DOHH2 (cell line): ENCODE data around the gene PLPPR1.

Experiments used
- H3F3A ChIP-seq: fragments of 200-600 bp; sonication (generic), shearing (Covaris generic); 2 replicates; pipeline ENCODE4 v1.6.0; 2016; ENCODE audit warnings: antibody characterized with exemption, mild to moderate bottlenecking; ENCODE audit not compliant: control insufficient read depth, insufficient read depth
- H3K27ac ChIP-seq: fragments of 200-600 bp; sonication (generic); 2 replicates; pipeline ENCODE4 v1.5.1; 2014; ENCODE audit warnings: low read depth, mild to moderate bottlenecking, low read length, moderate library complexity
- H3K27me3 ChIP-seq: fragments of 200-600 bp; sonication (generic); 2 replicates; pipeline ENCODE4 v1.6.1; 2014; ENCODE audit warnings: mild to moderate bottlenecking, low read length, mixed read lengths; ENCODE audit not compliant: control insufficient read depth
- H3K36me3 ChIP-seq: fragments of 200-600 bp; sonication (generic); 2 replicates; pipeline ENCODE4 v1.6.1; 2014; ENCODE audit warnings: mild to moderate bottlenecking, low read length, moderate library complexity, mixed read lengths; ENCODE audit not compliant: control insufficient read depth
- H3K4me1 ChIP-seq: fragments of 200-600 bp; sonication (generic); 2 replicates; pipeline ENCODE4 v1.6.1; 2014; ENCODE audit warnings: mild to moderate bottlenecking, low read length, mixed read lengths; ENCODE audit not compliant: control insufficient read depth
- H3K4me2 ChIP-seq: fragments of 200-600 bp; sonication (generic); 2 replicates; pipeline ENCODE4 v1.6.0; 2014; ENCODE audit warnings: mild to moderate bottlenecking, low read length, moderate library complexity
- H3K4me3 ChIP-seq: fragments of 200-600 bp; sonication (generic); 2 replicates; pipeline ENCODE4 v1.5.1; 2014; ENCODE audit warnings: mild to moderate bottlenecking, low read length, mixed read lengths
- H3K79me2 ChIP-seq: fragments of 200-600 bp; sonication (generic); 2 replicates; pipeline ENCODE4 v1.6.1; 2014; ENCODE audit warnings: mild to moderate bottlenecking, low read length, mixed read lengths; ENCODE audit not compliant: control insufficient read depth
- H3K9me2 ChIP-seq: fragments of 200-600 bp; sonication (generic); replicated peaks from 2 replicates; pipeline ENCODE4 v1.6.1; 2014; ENCODE audit warnings: mild to moderate bottlenecking, low read length, mixed read lengths; ENCODE audit not compliant: control insufficient read depth
- H3K9me3 ChIP-seq: fragments of 200-600 bp; sonication (generic); 2 replicates; pipeline ENCODE4 v1.6.1; 2014; ENCODE audit warnings: antibody characterized with exemption, low read length, mixed read lengths; ENCODE audit not compliant: control insufficient read depth, insufficient read depth
- H4K20me1 ChIP-seq: fragments of 200-600 bp; sonication (generic); 2 replicates; pipeline ENCODE4 v1.6.0; 2014; ENCODE audit warnings: low read depth, mild to moderate bottlenecking, antibody characterized with exemption, low read length, moderate library complexity; ENCODE audit not compliant: control insufficient read depth, insufficient read depth
- CTCF ChIP-seq: fragments of 200-600 bp; sonication (generic); IDR thresholded peaks from one replicate; pipeline ENCODE4 v1.5.1; 2014; ENCODE audit warnings: antibody characterized with exemption, mild to moderate bottlenecking, low read depth, low read length; ENCODE audit not compliant: poor library complexity, severe bottlenecking
- EZH2phosphoT487 ChIP-seq: fragments of 200-600 bp; sonication (generic); IDR thresholded peaks from 2 replicates; pipeline ENCODE4 v1.6.1; 2017; ENCODE audit warnings: borderline replicate concordance, mild to moderate bottlenecking, antibody characterized with exemption, low read length, moderate library complexity, mixed read lengths

Gene PLPPR1

GRCh38 chr9:101269591-101270283, 241.2 kb downstream of the PLPPR1 start:
- no peaks in the 10 kb centered on the region for H3K9me3 ChIP-seq
- H3K4me1 ChIP-seq: peaks cover 8% of the 10 kb centered on the region
- H4K20me1 ChIP-seq: no peaks in the 10 kb centered on the region
- H3K4me3 ChIP-seq: no peak overlapping the region
- no peaks in the 10 kb centered on the region for H3K79me2 ChIP-seq
- H3F3A ChIP-seq: no peaks in the 10 kb centered on the region
- no peaks in the 10 kb centered on the region for H3K36me3 ChIP-seq
- no peak overlapping the region for H3K27ac ChIP-seq
- H3K4me2 ChIP-seq: no peak overlapping the region
- TF ChIP-seq CTCF: no peak
- TF ChIP-seq EZH2phosphoT487: no peak
- H3K27me3 ChIP-seq: no peaks in the 10 kb centered on the region
- H3K9me2 ChIP-seq: no peaks in the 10 kb centered on the region

DNA sequence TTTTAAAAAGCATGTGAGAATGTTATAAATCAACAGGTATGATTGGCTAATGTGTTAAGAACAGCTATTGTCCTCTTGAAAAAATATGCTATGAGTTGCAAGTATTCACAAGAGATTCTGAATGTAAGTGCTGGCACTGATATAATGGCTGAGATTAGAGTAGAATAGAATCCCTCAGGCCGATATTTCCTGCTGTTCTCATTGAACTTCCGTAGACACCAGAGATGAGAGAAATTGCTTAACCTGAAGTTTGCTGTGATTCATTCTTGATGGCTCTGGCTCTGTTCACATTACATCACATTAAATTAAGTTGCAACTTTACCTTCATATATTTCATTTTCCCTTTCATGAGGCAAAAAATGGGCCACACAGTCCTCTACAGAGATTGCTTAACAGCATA, 241.8 kb downstream of the PLPPR1 start:
- no peak for TF ChIP-seq CTCF
- TF ChIP-seq EZH2phosphoT487: no peak
- no peaks in the 10 kb centered on the region for H3K36me3 ChIP-seq
- no peaks in the 10 kb centered on the region for H3K9me3 ChIP-seq
- no peak overlapping the region for H3K4me2 ChIP-seq
- no peaks in the 10 kb centered on the region for H3K27me3 ChIP-seq
- H3K4me1 ChIP-seq: peaks cover 14% of the 10 kb centered on the region
- H3K9me2 ChIP-seq: no peaks in the 10 kb centered on the region
- H4K20me1 ChIP-seq: no peaks in the 10 kb centered on the region
- no peak overlapping the region for H3K4me3 ChIP-seq
- H3K27ac ChIP-seq: no peak overlapping the region
- H3F3A ChIP-seq: no peaks in the 10 kb centered on the region
- no peaks in the 10 kb centered on the region for H3K79me2 ChIP-seq

DNA sequence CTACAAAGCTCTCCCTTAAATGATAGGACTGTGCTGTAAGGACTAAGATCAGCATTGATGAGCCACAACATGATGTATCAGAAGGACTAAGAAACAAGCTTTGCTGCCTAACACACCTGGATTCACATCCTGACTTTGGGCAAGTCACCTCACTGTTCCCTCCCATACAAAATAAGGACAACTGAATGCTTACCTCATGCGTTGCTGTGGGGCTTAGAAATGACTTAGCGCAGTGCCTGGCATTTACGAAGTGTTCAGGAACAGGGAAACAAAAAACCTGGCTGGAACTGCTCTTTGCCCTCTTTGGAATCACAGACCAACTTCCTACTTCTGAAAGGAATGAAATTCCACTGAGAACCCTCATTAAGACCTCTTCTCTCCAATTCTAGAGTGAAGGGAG, 242.6 kb downstream of the PLPPR1 start:
- H3K9me2 ChIP-seq: no peaks in the 10 kb centered on the region
- no peak overlapping the region for H3K4me2 ChIP-seq
- no peaks in the 10 kb centered on the region for H3K79me2 ChIP-seq
- no peaks in the 10 kb centered on the region for H3K27me3 ChIP-seq
- H4K20me1 ChIP-seq: no peaks in the 10 kb centered on the region
- no peaks in the 10 kb centered on the region for H3K9me3 ChIP-seq
- TF ChIP-seq EZH2phosphoT487: no peak
- TF ChIP-seq CTCF: no peak
- peaks cover 17% of the 10 kb centered on the region for H3K4me1 ChIP-seq
- no peaks in the 10 kb centered on the region for H3F3A ChIP-seq
- H3K4me3 ChIP-seq: no peak overlapping the region
- H3K27ac ChIP-seq: no peak overlapping the region
- no peaks in the 10 kb centered on the region for H3K36me3 ChIP-seq
